Astrocyte of the spinal cord (primary cell): ENCODE measurements around the gene CDK3.

Source experiments
- DNase-seq: peaks from one replicate; pipeline ENCODE4 v3.0.0; 2011; ENCODE audit warnings: low read depth, low spot score
- H3K4me3 ChIP-seq: 2 replicates; pipeline ENCODE4 v1.5.1; 2011; ENCODE audit warnings: low read depth, mild to moderate bottlenecking, low read length, moderate library complexity
- in situ Hi-C: cut with HindIII; loops from 2 replicates; pipeline ENCODE4 v1.10.0; 2017; ENCODE audit warnings: low sequenced_read_pairs
- TF ChIP-seq, protein P1 (sequence below): IDR thresholded peaks from 2 replicates; pipeline ENCODE4 v1.5.1; 2012; ENCODE audit warnings: low read depth, mild to moderate bottlenecking, low read length, inconsistent platforms

The CDK3 gene

DNA sequence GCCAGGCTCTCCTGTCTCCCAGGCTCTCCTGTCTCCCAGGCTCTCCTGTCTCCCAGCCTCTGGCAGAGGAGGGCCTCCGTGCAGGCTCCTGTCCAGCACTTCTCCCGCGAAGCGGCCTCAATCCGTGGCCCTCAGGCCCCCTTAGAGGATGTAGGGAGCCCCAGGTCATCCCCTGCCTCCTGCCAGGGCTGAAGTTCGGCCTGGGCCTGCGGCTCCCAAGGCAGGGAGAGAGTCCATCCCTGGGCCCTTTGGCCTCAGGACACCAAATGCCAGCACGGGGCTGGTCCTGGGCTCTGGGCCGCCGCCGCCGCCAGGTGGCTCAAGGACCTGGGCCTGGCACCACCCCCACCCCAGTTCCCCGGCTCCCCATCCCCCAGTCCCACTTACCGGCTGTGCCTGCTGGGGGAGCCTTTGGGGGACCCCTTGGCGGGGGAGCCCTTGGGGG, 26.1 kb downstream of the CDK3 start:
- in situ Hi-C loops = no loop called here
- no peak for DNase-seq
- H3K4me3 ChIP-seq = no peak overlapping the region
- TF ChIP-seq, protein P1, sequence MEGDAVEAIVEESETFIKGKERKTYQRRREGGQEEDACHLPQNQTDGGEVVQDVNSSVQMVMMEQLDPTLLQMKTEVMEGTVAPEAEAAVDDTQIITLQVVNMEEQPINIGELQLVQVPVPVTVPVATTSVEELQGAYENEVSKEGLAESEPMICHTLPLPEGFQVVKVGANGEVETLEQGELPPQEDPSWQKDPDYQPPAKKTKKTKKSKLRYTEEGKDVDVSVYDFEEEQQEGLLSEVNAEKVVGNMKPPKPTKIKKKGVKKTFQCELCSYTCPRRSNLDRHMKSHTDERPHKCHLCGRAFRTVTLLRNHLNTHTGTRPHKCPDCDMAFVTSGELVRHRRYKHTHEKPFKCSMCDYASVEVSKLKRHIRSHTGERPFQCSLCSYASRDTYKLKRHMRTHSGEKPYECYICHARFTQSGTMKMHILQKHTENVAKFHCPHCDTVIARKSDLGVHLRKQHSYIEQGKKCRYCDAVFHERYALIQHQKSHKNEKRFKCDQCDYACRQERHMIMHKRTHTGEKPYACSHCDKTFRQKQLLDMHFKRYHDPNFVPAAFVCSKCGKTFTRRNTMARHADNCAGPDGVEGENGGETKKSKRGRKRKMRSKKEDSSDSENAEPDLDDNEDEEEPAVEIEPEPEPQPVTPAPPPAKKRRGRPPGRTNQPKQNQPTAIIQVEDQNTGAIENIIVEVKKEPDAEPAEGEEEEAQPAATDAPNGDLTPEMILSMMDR = no peak

DNA sequence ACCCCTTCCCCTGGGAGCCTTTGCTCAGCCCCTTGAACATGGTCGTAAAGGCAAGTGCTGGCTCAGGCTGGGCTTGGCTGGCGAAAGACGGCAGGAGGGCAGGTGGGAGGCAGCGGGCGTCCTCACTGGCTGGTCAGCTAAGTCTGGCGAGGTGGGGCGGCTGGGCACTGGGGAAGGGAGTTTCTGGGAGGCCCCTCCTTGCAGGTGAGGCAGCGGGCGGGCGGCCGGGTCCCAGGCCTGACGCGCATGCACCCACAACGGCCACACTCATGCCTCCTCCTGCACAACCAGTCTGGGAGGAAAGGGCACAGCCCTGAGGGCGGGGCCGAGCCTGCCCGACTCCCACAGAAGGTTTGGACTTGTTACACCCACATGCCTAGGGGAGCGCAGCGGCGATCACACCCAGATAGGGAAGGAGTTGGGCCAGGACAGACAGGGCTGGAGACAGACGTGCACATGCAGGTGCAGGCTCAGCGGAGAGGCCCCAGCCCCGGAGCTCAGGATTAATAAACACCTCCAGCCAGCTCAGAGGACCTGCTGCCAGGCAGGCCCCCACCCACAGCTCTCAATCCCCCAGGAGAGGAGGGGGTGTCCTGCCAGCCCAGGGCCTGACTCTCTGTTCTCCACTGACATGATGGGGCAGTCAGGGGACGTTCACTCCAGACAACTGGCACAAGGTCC, 26.6 kb downstream of the CDK3 start, which contains the start of gene EVPL:
Gene EVPL (minus strand): TSS at position 148 of the 681 bp plus-strand sequence. CDS start 108 bp downstream, at position 40.
- H3K4me3 ChIP-seq = no peak within 1 kb of the TSS
- in situ Hi-C loops = no loop called here
- DNase-seq = no peak
- TF ChIP-seq, protein P1 = no peak

DNA sequence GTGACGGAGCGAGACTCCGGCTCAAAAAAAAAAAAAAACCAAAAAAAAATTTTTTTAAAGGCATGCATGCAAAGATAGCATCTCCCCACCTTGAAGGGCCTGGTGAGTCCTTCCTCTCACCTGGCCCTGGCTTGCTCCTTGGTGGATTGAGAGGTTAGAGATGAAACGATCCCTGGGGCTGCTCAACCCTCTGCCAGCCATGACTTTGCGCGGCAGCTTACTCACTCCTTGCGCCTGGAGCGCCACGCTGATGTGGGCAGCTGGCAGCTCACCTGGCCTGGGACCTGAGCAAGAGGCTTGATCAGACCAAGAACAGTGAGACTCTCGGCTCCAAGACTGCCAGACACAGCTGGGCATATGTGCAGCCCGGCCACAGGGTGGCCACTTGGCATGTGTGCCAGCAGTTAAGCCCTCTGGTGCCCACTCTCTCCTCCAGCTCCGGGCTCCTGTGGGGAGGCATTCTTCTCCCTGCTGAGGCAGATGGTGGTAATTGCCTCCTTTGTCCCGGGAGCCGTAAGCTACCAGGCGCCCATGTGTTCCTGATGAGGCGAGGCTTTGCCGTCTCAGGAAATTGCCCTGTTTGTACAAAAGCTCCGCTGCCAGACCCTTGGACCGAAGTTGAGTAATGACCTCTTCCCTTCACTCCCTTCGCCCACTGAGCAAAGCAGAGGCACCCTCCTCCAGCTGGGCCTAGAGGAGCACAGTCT, 31.6 kb downstream of the CDK3 start:
- no peak for DNase-seq
- no peak overlapping the region for H3K4me3 ChIP-seq
- TF ChIP-seq, protein P1 = peak; percentile 11
- in situ Hi-C loops = no loop called here

DNA sequence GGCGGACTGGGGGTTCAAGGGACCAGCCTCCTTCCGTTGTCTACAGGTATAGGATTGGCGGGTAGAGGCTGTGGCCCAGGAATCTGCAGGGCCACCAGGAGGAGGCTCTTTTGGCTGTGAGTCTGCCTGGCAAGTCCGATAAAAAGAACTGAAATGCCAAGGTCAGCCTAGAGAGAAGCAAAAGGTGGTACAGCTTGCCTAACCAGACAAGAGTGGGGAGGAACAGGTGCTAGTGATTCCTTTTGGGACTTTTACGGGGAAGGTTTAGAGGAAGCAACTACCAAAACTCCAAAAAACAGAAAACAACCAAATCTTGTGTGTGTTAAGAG, 32.1 kb downstream of the CDK3 start:
- DNase-seq = no peak
- in situ Hi-C loops = no loop called here
- H3K4me3 ChIP-seq = no peak overlapping the region
- TF ChIP-seq, protein P1 = no peak

DNA sequence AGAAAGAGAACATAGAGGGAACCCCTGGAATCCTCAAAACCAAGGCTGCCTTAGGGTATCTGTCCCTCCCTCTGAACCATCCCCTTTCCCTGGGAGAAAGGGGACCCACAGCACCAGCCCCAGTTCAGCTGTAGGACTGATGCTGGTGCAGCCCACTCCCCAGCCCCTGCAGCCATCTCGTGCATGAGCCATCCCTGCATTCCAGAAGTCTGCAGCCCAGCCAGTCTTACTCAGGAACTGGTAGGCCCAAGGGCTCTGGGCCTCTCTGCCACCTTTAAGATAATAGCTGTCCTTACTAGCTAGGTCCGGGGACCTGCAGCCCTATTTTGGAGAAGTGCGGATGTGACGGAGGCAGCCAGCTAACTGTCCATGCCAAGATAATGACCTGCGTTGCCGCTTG, 32.5 kb downstream of the CDK3 start:
- no peak overlapping the region for H3K4me3 ChIP-seq
- TF ChIP-seq, protein P1 = no peak
- no peak for DNase-seq
- in situ Hi-C loops = no loop called here

DNA sequence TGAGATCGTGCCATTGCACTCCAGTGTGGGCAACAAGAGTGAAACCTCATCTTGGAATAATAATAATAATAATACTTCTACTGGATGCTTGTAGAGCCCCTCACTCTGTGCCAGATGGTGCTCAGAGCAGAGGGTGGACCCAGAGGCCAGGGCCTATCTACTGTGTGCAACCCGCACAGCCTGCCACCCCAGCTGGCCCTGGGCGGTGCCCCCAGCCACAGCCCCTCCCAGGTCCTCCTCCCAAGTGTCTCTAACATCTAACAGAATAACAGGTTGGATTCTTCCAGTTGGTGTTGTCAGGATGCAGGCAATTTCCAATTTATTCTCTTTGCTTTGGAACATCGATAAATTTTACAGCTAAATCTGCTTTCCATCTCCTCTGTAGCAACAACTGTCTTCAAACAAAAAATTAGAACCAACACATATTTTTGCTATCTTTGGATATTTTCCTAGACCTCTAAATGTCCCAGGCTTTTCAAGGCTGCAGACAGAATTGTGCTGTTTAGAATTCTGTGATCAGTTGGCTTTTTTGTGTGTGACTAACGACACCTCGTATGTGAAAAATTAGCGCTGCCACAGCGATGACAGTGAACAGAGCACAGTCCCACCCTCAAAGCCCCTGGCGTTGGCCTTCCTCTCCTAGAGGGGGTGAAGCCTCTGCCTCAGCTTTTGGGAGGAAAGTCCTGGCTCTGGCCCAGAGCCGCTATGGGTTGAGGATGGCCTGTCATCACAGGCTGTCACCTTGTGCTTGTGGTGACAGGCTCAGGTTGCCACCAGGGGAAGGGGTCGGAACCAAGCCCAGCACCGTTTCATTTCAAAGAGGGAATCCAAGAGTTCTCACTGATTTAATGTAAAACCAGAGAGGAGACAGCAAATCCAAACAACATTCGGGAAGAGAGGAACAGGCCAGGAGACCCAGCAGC, 34.0 kb downstream of the CDK3 start:
- no peak for DNase-seq
- in situ Hi-C loops = no loop called here
- no peak overlapping the region for H3K4me3 ChIP-seq
- TF ChIP-seq, protein P1 = no peak
